Measurements from ENCODE around the gene MYO5C.

DNA sequence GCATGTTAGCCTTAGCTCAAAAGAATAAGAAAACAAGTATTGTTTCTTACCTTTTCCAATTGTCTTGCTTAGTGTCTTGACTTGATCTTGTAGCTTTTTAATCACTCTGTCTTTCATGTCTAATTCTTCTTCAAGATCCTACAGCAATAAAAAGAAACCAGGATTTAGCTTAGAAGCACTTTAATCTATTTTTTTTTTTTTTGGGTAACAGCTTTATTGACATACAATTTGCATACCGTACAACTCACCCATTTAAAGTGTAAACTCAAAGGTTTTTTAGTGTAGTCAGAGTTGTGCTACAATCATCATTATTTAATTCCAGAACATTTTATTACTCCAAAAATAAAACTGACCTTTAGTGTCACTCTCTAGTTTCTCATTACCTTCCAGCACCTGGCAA lies 81.1 kb downstream of the MYO5C start:
- TF ChIP-seq, protein P1, sequence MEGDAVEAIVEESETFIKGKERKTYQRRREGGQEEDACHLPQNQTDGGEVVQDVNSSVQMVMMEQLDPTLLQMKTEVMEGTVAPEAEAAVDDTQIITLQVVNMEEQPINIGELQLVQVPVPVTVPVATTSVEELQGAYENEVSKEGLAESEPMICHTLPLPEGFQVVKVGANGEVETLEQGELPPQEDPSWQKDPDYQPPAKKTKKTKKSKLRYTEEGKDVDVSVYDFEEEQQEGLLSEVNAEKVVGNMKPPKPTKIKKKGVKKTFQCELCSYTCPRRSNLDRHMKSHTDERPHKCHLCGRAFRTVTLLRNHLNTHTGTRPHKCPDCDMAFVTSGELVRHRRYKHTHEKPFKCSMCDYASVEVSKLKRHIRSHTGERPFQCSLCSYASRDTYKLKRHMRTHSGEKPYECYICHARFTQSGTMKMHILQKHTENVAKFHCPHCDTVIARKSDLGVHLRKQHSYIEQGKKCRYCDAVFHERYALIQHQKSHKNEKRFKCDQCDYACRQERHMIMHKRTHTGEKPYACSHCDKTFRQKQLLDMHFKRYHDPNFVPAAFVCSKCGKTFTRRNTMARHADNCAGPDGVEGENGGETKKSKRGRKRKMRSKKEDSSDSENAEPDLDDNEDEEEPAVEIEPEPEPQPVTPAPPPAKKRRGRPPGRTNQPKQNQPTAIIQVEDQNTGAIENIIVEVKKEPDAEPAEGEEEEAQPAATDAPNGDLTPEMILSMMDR (IDR thresholded peaks at IDR 0.05): no peak
- TF ChIP-seq POLR2A (IDR thresholded peaks at IDR 0.05) (no peak), POLR2AphosphoS5 (IDR thresholded peaks at IDR 0.05) (no peak), EP300 (IDR thresholded peaks at IDR 0.05) (no peak)

Measured in upper lobe of left lung (tissue), 4 donors.